Omental fat pad (tissue), 4 donors: ENCODE results near the gene IL12RB2. TPM values are rescaled to one million over a fixed set of nuclear protein-coding genes. Genes with fewer than 3 reads are reported as not detected.
"Not testable (repeated sequence)": the region's sequence is repeated elsewhere in the genome, so short reads cannot be mapped to it uniquely, and the experiment has no call there.

Source experiments
- ATAC-seq: fragments of 150-250 bp; one replicate; pipeline ENCODE4 v1.9.1; 2016; ENCODE audit warnings: mild to moderate bottlenecking, moderate library complexity; ENCODE audit not compliant: low FRiP score
- DNase-seq: peaks from one replicate; pipeline ENCODE4 v3.0.0-alpha.2; 2019; ENCODE audit warnings: low spot score
- total RNA-seq, 4 donors: library from RNA; depleted of rRNA; stranded (reverse); fragments of >200 nt; gene quantifications; one replicate each; pipeline ENCODE4 v1.1.0, GENCODE V29; 2016
- TF ChIP-seq, protein P1 (sequence below), 3 donors: fragments of 450-650 bp; IDR thresholded peaks; one replicate each; pipeline ENCODE4 v1.5.1; 2016 to 2017; ENCODE audit warnings: antibody characterized with exemption in 3 of 3, mild to moderate bottlenecking in 3 of 3, moderate library complexity in 2 of 3

Gene IL12RB2
- total RNA-seq, 4 donors from 2014 or later: 2.0 to 8.9 (median 6.5) TPM

DNA sequence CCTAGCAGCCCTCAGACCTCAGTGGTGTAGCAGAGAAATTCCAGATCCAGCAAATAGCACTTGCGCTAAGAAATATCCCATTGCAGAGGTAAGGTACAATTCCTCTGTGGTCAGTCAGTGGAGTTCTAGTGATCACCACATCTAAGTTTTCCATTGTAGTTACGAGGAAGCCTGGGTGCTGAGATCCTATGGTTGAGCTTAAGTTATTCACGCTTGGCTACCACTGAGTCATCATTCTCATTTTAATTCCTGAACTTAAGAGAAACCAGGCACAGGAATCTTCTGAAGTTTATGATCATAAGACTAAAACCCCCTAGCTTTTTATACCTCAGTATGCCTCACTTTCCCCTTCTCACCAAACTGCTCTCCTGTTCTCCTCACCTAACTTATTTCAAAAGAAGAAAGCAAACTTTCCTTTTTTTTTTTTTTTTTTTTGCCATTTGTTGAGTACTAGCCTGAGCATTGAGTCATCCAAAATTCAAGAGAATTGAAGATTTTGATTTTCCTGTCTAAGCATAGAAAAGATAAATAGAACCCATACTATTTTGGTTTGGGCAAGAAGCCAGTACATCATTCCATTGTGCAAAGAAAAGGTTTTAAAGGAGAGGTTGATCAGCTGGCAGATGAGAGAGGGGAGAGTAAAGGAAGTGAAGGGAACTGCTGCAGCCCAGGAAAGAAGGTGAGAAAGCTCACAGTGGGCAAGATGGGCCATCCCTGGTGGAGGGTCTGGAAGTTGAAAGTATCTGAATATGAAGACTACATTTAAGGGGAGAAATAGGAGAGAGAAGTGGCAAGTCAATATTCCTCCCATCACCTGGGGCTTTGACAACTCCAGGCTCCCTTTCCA lies 82.6 kb downstream of the IL12RB2 start:
- ATAC-seq (no peak), DNase-seq (no peak)
- TF ChIP-seq, protein P1, sequence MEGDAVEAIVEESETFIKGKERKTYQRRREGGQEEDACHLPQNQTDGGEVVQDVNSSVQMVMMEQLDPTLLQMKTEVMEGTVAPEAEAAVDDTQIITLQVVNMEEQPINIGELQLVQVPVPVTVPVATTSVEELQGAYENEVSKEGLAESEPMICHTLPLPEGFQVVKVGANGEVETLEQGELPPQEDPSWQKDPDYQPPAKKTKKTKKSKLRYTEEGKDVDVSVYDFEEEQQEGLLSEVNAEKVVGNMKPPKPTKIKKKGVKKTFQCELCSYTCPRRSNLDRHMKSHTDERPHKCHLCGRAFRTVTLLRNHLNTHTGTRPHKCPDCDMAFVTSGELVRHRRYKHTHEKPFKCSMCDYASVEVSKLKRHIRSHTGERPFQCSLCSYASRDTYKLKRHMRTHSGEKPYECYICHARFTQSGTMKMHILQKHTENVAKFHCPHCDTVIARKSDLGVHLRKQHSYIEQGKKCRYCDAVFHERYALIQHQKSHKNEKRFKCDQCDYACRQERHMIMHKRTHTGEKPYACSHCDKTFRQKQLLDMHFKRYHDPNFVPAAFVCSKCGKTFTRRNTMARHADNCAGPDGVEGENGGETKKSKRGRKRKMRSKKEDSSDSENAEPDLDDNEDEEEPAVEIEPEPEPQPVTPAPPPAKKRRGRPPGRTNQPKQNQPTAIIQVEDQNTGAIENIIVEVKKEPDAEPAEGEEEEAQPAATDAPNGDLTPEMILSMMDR (IDR thresholded peaks at IDR 0.05): no peak

DNA sequence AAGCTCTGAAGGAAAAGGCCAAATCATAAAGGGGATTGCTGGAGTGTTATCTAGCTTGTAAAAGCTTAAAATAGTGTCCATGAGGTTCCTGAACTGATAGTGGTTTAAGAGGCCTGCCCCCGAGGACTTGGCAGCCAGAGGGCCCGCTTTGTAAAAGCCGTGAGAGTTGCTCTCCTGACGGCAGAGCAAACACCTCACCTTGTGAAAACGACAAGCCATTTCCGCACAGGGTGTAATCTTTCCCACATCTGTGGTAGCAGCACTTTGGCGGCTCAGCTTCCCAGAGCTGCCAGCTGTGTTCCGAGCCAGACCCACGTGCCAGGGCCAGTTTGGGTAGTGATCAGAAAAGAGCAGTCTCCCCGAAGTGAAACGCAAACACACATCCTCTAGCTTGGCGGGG lies 85.6 kb downstream of the IL12RB2 start:
- ATAC-seq (no peak), DNase-seq (no peak)
- TF ChIP-seq, protein P1 (IDR thresholded peaks at IDR 0.05): no peak

DNA sequence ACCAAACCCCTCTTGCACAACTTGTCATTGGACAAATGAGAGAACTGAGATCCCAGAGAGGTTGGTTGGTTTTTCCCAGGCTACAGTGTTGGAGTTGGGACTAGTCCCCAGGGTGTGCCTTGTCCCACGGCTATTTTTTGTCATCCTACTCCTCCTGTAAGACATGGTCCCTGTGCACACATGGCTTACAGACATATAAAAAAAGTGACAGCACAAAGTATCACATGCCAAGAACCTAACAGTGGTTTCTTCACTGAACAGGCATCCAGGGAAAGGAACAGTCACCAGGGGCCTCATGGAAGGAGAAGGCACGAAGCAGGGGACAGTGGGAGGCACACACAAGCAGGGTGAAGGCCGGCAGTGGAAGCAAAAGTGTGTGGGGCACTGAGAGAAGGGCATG lies 86.1 kb downstream of the IL12RB2 start:
- TF ChIP-seq, protein P1 (IDR thresholded peaks at IDR 0.05): no peak
- ATAC-seq (no peak), DNase-seq (no peak)

DNA sequence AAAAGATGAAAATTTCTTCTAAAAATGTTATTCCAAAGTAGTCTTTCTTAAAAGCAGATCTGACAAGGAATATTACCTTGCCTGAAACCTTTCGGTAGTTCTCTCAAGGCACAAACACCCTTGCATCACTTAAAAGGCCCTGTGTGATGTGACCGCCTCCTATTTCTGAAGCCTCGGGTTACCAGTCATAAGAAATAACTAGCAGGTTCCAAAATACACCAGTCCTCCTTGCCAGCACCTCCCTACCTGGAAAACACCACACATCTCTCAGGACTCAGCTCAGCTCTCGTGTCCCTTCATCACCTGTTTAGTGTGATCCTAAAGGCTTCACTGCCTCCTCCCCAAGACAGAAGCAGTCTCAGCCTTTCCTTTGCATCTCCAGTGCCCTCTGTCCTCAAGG lies 86.9 kb downstream of the IL12RB2 start:
- DNase-seq: no peak
- no peak for ATAC-seq
- TF ChIP-seq, protein P1 (IDR thresholded peaks at IDR 0.05): no peak

DNA sequence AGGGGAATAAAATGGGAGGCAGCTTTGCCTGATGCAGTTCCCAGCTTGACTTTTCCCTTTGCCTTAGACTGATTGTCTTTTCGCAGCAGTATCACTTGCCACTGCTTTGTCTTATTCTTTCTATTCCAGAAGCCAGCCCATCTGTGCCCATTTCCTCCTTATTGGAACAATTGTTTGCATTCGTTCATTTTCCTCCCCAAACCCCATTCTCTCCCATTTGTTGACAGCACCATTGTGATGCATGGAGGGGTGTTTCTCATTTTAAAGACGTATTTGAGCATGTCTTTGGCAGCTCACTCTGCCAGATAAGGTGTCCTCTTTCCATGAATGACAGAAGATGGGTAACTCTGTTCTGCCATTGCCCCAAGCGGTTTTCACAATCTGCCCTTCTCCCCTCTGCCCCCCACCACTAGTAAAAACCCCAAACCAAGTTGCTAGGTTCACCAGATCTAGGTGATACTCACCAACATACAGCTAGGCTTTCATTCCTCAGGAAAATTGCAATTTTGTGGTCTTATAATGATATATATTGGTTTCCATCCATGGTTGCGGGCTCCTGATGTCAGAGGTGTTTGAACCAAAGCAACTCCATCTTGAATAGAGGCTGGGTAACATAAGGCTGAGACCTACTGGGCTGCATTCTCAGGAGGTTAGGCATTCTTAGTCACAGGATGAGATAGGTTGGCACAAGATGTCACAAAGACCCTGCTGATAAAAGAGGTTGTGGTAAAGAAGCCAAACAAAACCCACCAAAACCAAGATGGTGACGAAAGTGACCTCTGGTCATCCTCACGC lies 91.7 kb downstream of the IL12RB2 start:
- no peak for DNase-seq

DNA sequence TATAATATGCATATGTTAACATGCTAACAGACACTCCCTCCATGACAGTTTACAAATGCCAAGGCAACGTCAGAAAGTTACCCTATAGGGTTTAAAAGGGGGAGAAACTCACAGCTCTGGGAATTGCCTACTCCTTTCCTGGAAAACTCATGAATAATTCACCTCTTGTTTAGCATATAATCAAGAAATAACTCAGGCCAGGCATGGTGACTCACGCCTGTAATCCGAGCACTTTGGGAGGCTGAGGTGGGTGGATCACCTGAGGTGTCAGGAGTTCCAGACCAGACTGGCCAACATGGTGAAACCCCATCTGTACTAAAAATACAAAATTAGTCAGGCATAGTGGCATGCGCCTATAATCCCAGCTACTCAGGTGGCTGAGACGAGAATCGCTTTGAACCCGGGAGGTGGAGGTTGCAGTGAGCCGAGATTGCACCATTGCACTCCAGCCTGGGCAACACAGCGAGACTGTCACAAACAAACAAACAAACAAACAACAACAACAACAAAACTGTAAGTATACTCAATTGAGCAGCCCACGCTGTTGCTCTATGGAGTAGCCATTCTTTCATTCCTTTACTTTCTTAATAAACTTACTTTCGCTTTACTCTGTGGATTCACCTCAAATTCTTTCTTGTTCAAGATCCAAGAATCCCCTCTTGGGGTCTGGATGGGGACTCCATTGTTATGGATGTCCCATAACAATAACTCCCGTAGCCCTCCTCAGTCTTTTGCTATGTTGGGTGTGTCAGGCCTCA lies 92.5 kb downstream of the IL12RB2 start:
- not testable (repeated sequence) for DNase-seq
- ATAC-seq: peak; percentile 56

More for the DNA sequence above, 91.7 kb downstream of the IL12RB2 start:
- TF ChIP-seq, protein P1 (IDR thresholded peaks at IDR 0.05): no peak
- no peak for ATAC-seq

DNA sequence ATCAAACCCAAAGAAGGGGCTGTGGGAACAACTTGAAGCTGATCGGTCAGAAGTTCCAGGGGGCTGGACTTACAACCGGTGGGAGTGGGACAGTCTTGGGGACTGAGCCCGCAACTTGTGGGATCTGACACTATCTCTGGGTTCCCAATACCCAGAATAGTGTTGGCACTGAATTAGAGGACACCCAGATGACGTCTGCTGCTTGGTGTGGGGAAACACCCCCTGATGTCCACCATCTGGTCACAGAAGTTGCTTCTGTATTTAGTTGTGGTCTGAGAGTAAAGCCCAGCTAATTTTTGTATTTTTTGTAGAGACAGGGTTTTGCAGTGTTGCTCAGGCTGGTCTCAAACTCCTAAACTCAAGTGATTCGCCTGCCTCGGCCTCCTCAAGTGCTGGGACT lies 93.8 kb downstream of the IL12RB2 start:
- ATAC-seq (no peak), DNase-seq (no peak)
- TF ChIP-seq, protein P1 (IDR thresholded peaks at IDR 0.05): no peak
